ENCODE measurements around the gene POLR3K. TPM values are rescaled to one million over a fixed set of nuclear protein-coding genes. Genes with fewer than 3 reads are reported as not detected.
"Not testable (repeated sequence)": the region's sequence is repeated elsewhere in the genome, so short reads cannot be mapped to it uniquely, and the experiment has no call there.

Gene POLR3K
- total RNA-seq, 4 donors from 2014 or later, result 2.0 to 2.8 (median 2.7) TPM

- peaks cover 24% of the 10 kb centered on the region for H3K36me3 ChIP-seq
- H3K4me3 ChIP-seq, result no peak overlapping the region
- no peak overlapping the region for H3K27ac ChIP-seq
- 79% methylated on average over 5 of the region's 5 CpGs for WGBS
- TF ChIP-seq POLR2A (IDR thresholded peaks at IDR 0.05), result no peak
- TF ChIP-seq POLR2AphosphoS5 (IDR thresholded peaks at IDR 0.05), result no peak
- no peak for TF ChIP-seq CTCF (IDR thresholded peaks at IDR 0.05)
- no peak for TF ChIP-seq EP300 (IDR thresholded peaks at IDR 0.05)
- no peaks in the 10 kb centered on the region for H3K27me3 ChIP-seq
- H3K9me3 ChIP-seq, result no peaks in the 10 kb centered on the region
- H3K4me1 ChIP-seq, result no peaks in the 10 kb centered on the region
- DNase-seq (ENCODE audit: low spot score in 2 of 2), result no peak
Measured at GRCh38 chr16:43294-43693, 10.1 kb downstream of the POLR3K start.

GRCh38 chr16:42691-43090 lies 10.7 kb downstream of the POLR3K start:
- peaks cover 24% of the 10 kb centered on the region for H3K36me3 ChIP-seq
- no peaks in the 10 kb centered on the region for H3K9me3 ChIP-seq
- H3K27me3 ChIP-seq, result no peaks in the 10 kb centered on the region
- no peak for TF ChIP-seq POLR2A (IDR thresholded peaks at IDR 0.05)
- no peak for TF ChIP-seq EP300 (IDR thresholded peaks at IDR 0.05)
- no peak for TF ChIP-seq CTCF (IDR thresholded peaks at IDR 0.05)
- no peak for TF ChIP-seq POLR2AphosphoS5 (IDR thresholded peaks at IDR 0.05)
- 86% methylated on average over 4 of the region's 4 CpGs for WGBS
- no peak overlapping the region for H3K27ac ChIP-seq
- H3K4me1 ChIP-seq, result no peaks in the 10 kb centered on the region
- no peak for DNase-seq (ENCODE audit: low spot score in 2 of 2)
- no peak overlapping the region for H3K4me3 ChIP-seq

GRCh38 chr16:42069-42457 lies 11.3 kb downstream of the POLR3K start:
- no peak for DNase-seq (ENCODE audit: low spot score in 2 of 2)
- Histone ChIP-seq H3K27ac (no peak overlapping the region), H3K36me3 (peaks cover 20% of the 10 kb centered on the region), H3K4me1 (no peaks in the 10 kb centered on the region), H3K9me3 (no peaks in the 10 kb centered on the region), H3K4me3 (no peak overlapping the region), H3K27me3 (no peaks in the 10 kb centered on the region)
- 87% methylated on average over 11 of the region's 11 CpGs for WGBS
- no peak for TF ChIP-seq POLR2AphosphoS5 (IDR thresholded peaks at IDR 0.05)
- no peak for TF ChIP-seq CTCF (IDR thresholded peaks at IDR 0.05)
- TF ChIP-seq POLR2A (IDR thresholded peaks at IDR 0.05), result no peak
- TF ChIP-seq EP300 (IDR thresholded peaks at IDR 0.05), result no peak

- H3K27me3 ChIP-seq, result no peaks in the 10 kb centered on the region
- TF ChIP-seq EP300 (IDR thresholded peaks at IDR 0.05) (no peak), POLR2AphosphoS5 (IDR thresholded peaks at IDR 0.05) (no peak), POLR2A (IDR thresholded peaks at IDR 0.05) (no peak), CTCF (IDR thresholded peaks at IDR 0.05) (no peak)
Measured at GRCh38 chr16:41439-42068, 11.9 kb downstream of the POLR3K start.

GRCh38 chr16:38941-39892 lies 14.2 kb downstream of the POLR3K start:
- TF ChIP-seq POLR2AphosphoS5 (IDR thresholded peaks at IDR 0.05) (no peak), POLR2A (IDR thresholded peaks at IDR 0.05) (no peak), CTCF (IDR thresholded peaks at IDR 0.05) (no peak), EP300 (IDR thresholded peaks at IDR 0.05) (no peak)
- WGBS, result 84% methylated on average over 8 of the region's 13 CpGs
- H3K27me3 ChIP-seq, result no peaks in the 10 kb centered on the region
- no peak overlapping the region for H3K27ac ChIP-seq
- H3K4me3 ChIP-seq, result no peak overlapping the region
- H3K4me1 ChIP-seq, result no peaks in the 10 kb centered on the region
- H3K36me3 ChIP-seq, result peaks cover 4% of the 10 kb centered on the region
- no peak for DNase-seq (ENCODE audit: low spot score in 2 of 2)
- no peaks in the 10 kb centered on the region for H3K9me3 ChIP-seq

More at GRCh38 chr16:41439-42068, 11.9 kb downstream of the POLR3K start:
- H3K9me3 ChIP-seq, result no peaks in the 10 kb centered on the region
- peaks cover 17% of the 10 kb centered on the region for H3K36me3 ChIP-seq
- DNase-seq (ENCODE audit: low spot score in 2 of 2), result no peak
- WGBS, result 88% methylated on average over 22 of the region's 22 CpGs
- H3K4me1 ChIP-seq, result no peaks in the 10 kb centered on the region
- no peak overlapping the region for H3K27ac ChIP-seq
- no peak overlapping the region for H3K4me3 ChIP-seq

- H3K4me3 ChIP-seq; H3K27ac ChIP-seq; H3K4me1 ChIP-seq; DNase-seq (ENCODE audit: low spot score in 2 of 2); H3K36me3 ChIP-seq; H3K9me3 ChIP-seq; H3K27me3 ChIP-seq: not testable (repeated sequence)
- WGBS, result 95% methylated on average over 8 of the region's 11 CpGs
Measured at GRCh38 chr16:38206-38605, 15.2 kb downstream of the POLR3K start.

Measured in suprapubic skin (tissue), 4 donors.